H1 (cell line): ENCODE data around the gene ANKS1A. TPM values are rescaled to one million over a fixed set of nuclear protein-coding genes. Genes with fewer than 3 reads are reported as not detected.

Experiments used
- CTCF ChIA-PET: fragments of 300-600 bp; sonication (Branson Sonifier 250); formaldehyde crosslinking; loops from one replicate; lab custom pipeline; 2021; ENCODE audit not compliant: partially characterized antibody; lab: Charles Lee
- POLR2A ChIA-PET: fragments of 300-600 bp; sonication (Branson Sonifier 250); formaldehyde crosslinking; loops from one replicate; lab custom pipeline; 2021; ENCODE audit warnings: inconsistent platforms; ENCODE audit not compliant: partially characterized antibody; lab: Charles Lee
- DNase-seq, 2 experiments: peaks; one replicate each; pipeline versions ENCODE4 v3.0.0 to v3.0.0-alpha.2; 2010 to 2022; ENCODE audit warnings: low spot score in 2 of 2, low read depth in 1 of 2, mixed read lengths in 1 of 2
- FAIRE-seq: peaks from 2 replicates; lab custom pipeline; 2011; peaks lifted over from hg19 to GRCh38; lab: Jason Lieb, UNC
- H2AFZ ChIP-seq: 2 replicates; pipeline ENCODE4 v1.8.1; 2012; ENCODE audit warnings: low read length, inconsistent platforms
- H2AK5ac ChIP-seq: 2 replicates; pipeline ENCODE4 v1.6.1; 2013; ENCODE audit warnings: low read depth, low read length
- H2BK120ac ChIP-seq: replicated peaks from 2 replicates; pipeline ENCODE3; 2013; ENCODE audit warnings: low read depth, low read length, inconsistent platforms
- H2BK12ac ChIP-seq: 2 replicates; pipeline ENCODE4 v1.6.1; 2013; ENCODE audit warnings: low read depth, low read length
- H2BK15ac ChIP-seq: 2 replicates; pipeline ENCODE4 v1.6.1; 2013; ENCODE audit warnings: low read length
- H2BK20ac ChIP-seq: 2 replicates; pipeline ENCODE4 v1.6.1; 2013; ENCODE audit warnings: low read length
- H2BK5ac ChIP-seq: 2 replicates; pipeline ENCODE4 v1.6.1; 2013; ENCODE audit warnings: low read depth, low read length
- H3K14ac ChIP-seq: 2 replicates; pipeline ENCODE4 v1.6.1; 2013; ENCODE audit warnings: inconsistent platforms; ENCODE audit not compliant: insufficient read length
- H3K18ac ChIP-seq: 2 replicates; pipeline ENCODE4 v1.6.1; 2013; ENCODE audit warnings: low read length; ENCODE audit errors: extremely low read depth
- H3K23ac ChIP-seq: 2 replicates; pipeline ENCODE4 v1.6.1; 2013; ENCODE audit warnings: inconsistent platforms; ENCODE audit not compliant: insufficient read length
- H3K23me2 ChIP-seq: 2 replicates; pipeline ENCODE4 v1.6.1; 2013; ENCODE audit warnings: low read depth, low read length
- H3K27ac ChIP-seq: 2 replicates; pipeline ENCODE4 v1.6.1; 2011; ENCODE audit warnings: low read depth, low read length, inconsistent platforms
- H3K27me3 ChIP-seq, 4 experiments: replicated peaks in 1 of 4; 1 replicate in 1 of 4; 2 replicates in 3 of 4; pipeline versions ENCODE4 v1.6.1 to v1.8.1; 2011 to 2013; ENCODE audit warnings: low read length in 3 of 4, mild to moderate bottlenecking in 3 of 4, inconsistent platforms in 2 of 4, mixed read lengths in 2 of 4, moderate library complexity in 1 of 4; ENCODE audit not compliant: control insufficient read depth in 3 of 4, insufficient read depth in 3 of 4; ENCODE audit errors: extremely low read depth in 1 of 4
- H3K36me3 ChIP-seq, 4 experiments: 2 replicates each; pipeline versions ENCODE4 v1.6.1 to v1.8.1; 2011 to 2013; ENCODE audit warnings: mild to moderate bottlenecking in 4 of 4, low read length in 3 of 4, moderate library complexity in 2 of 4, control low read depth in 1 of 4, inconsistent platforms in 1 of 4; ENCODE audit not compliant: insufficient read depth in 4 of 4, control insufficient read depth in 2 of 4
- H3K4ac ChIP-seq: replicated peaks from 2 replicates; pipeline ENCODE3; 2013; ENCODE audit warnings: low read length, low read depth, mixed read lengths, inconsistent platforms; ENCODE audit not compliant: insufficient read length
- H3K4me1 ChIP-seq, 4 experiments: replicated peaks in 1 of 4; 1 replicate in 1 of 4; 2 replicates in 3 of 4; pipeline versions ENCODE4 v1.6.1 to v1.8.1; 2011 to 2013; ENCODE audit warnings: low read length in 3 of 4, inconsistent platforms in 2 of 4, mixed read lengths in 1 of 4; ENCODE audit not compliant: insufficient read depth in 4 of 4, control insufficient read depth in 3 of 4
- H3K4me2 ChIP-seq, 2 experiments: 2 replicates each; pipeline versions ENCODE4 v1.6.1 to v1.8.1; 2011 to 2013; ENCODE audit warnings: low read depth in 2 of 2, low read length in 2 of 2, control low read depth in 1 of 2, inconsistent platforms in 1 of 2, mild to moderate bottlenecking in 1 of 2; ENCODE audit not compliant: insufficient read depth in 1 of 2
- H3K4me3 ChIP-seq, 4 experiments: fragments of 200-600, 300-600 bp in 1 of 4; sonication (generic), shearing (Covaris generic), sonication (Bioruptor Twin) in 1 of 4; 2 replicates each; pipeline versions ENCODE4 v1.5.1 to v1.8.1; 2011 to 2016; ENCODE audit warnings: low read length in 4 of 4, low read depth in 3 of 4, control low read depth in 2 of 4, inconsistent platforms in 2 of 4, mild to moderate bottlenecking in 2 of 4, mixed read lengths in 1 of 4, moderate library complexity in 1 of 4; ENCODE audit not compliant: insufficient read depth in 2 of 4; ENCODE audit errors: extremely low read depth in 1 of 4
- H3K56ac ChIP-seq: replicated peaks from 2 replicates; pipeline ENCODE3; 2013; ENCODE audit warnings: low read depth, mild to moderate bottlenecking, mixed read lengths, low read length, inconsistent platforms; ENCODE audit not compliant: insufficient read length
- H3K79me1 ChIP-seq: 2 replicates; pipeline ENCODE4 v1.6.1; 2013; ENCODE audit warnings: low read depth, low read length, control low read depth
- H3K79me2 ChIP-seq, 2 experiments: 2 replicates each; pipeline versions ENCODE4 v1.6.1 to v1.8.1; 2012 to 2013; ENCODE audit warnings: low read length in 2 of 2, mild to moderate bottlenecking in 2 of 2, inconsistent platforms in 1 of 2; ENCODE audit not compliant: insufficient read depth in 2 of 2, control insufficient read depth in 1 of 2
- H3K9ac ChIP-seq, 4 experiments: replicated peaks in 1 of 4; 1 replicate in 1 of 4; 2 replicates in 3 of 4; pipeline versions ENCODE4 v1.6.1 to v1.8.1; 2011 to 2013; ENCODE audit warnings: low read depth in 3 of 4, low read length in 3 of 4, control low read depth in 2 of 4, mild to moderate bottlenecking in 2 of 4, moderate library complexity in 2 of 4, inconsistent platforms in 1 of 4; ENCODE audit errors: extremely low read depth in 1 of 4
- H3K9me3 ChIP-seq, 2 experiments: 2 replicates each; pipeline versions ENCODE4 v1.6.1 to v1.8.1; 2012 to 2013; ENCODE audit warnings: mild to moderate bottlenecking in 2 of 2, moderate library complexity in 2 of 2, control low read depth in 1 of 2, inconsistent platforms in 1 of 2, low read depth in 1 of 2, low read length in 1 of 2, mixed read lengths in 1 of 2; ENCODE audit not compliant: insufficient read depth in 2 of 2
- H4K20me1 ChIP-seq, 2 experiments: replicated peaks in 1 of 2; 2 replicates each; pipeline versions ENCODE3 to v1.8.1; 2011 to 2013; ENCODE audit warnings: inconsistent platforms in 2 of 2, low read length in 2 of 2, mild to moderate bottlenecking in 1 of 2; ENCODE audit not compliant: insufficient read depth in 2 of 2, control insufficient read depth in 1 of 2
- H4K5ac ChIP-seq: 2 replicates; pipeline ENCODE4 v1.6.1; 2013; ENCODE audit warnings: low read length, low read depth, mixed read lengths, inconsistent platforms; ENCODE audit not compliant: insufficient read length
- H4K8ac ChIP-seq: 2 replicates; pipeline ENCODE4 v1.8.0; 2013; ENCODE audit warnings: mild to moderate bottlenecking, moderate library complexity, low read length, inconsistent platforms; ENCODE audit not compliant: insufficient read depth; ENCODE audit errors: extremely low read depth
- H4K91ac ChIP-seq: replicated peaks from 2 replicates; pipeline ENCODE3; 2013; ENCODE audit warnings: low read length, mixed read lengths, inconsistent platforms; ENCODE audit not compliant: insufficient read length
- WGBS, 2 experiments: shearing (Covaris generic) in 1 of 2; methylation state at CpG; one replicate each; pipeline versions ENCODE4 v1.1.6 to v1.1.7; 2013 to 2015; ENCODE audit warnings: low lambda C conversion rate in 2 of 2, mixed read lengths in 2 of 2, inconsistent platforms in 1 of 2, low coverage in 1 of 2, missing lambda C conversion rate in 1 of 2; ENCODE audit not compliant: insufficient replicate concordance in 2 of 2, insufficient coverage in 1 of 2, insufficient read length in 1 of 2; ENCODE audit errors: extremely low coverage in 1 of 2, missing lambda C conversion rate in 1 of 2; 5-methylcytosine and 5-hydroxymethylcytosine counted together
- polyA plus RNA-seq, 7 experiments: library from polyadenylated mRNA; depleted of rRNA in 3 of 7; stranded (reverse) in 5 of 7; unstranded in 2 of 7; fragments of >200 nt in 5 of 7; fragments of 200-250 nt in 2 of 7; gene quantifications; 1 replicate in 5 of 7; 2 replicates in 1 of 7; 4 replicates in 1 of 7; pipeline versions ENCODE4 v1.2.1 to v1.2.3, GENCODE V29; 2011 to 2013; ENCODE audit warnings: missing spikeins in 2 of 7, mixed read lengths in 2 of 7
- total RNA-seq: library from RNA; stranded (reverse); fragmentation: NEBNext Ultra II Directional; extraction: Animal tissue kit (Norgen Biotek cat#: 25700); gene quantifications from 2 replicates; pipeline ENCODE4 v1.2.1, GENCODE V29; 2021

Gene ANKS1A
- total and polyA plus RNA-seq, 2 of the 8 experiments (the other 6 are each of a cell fraction or from before 2014, with no cell fraction given) = 9.8 to 30.9 TPM

GRCh38 chr6:34964564-34964963 is 75.5 kb downstream of the ANKS1A start:
- CTCF ChIA-PET = interaction anchor here (1.5 kb wide), 1 partner anchor 9 kb away, joined by 5 read pairs; no protein-coding TSS in a partner anchor
- H3K27ac ChIP-seq = no peak overlapping the region
- 95% methylated on average over 3 of the region's 3 CpGs; no CpG with 5 or more reads in 1 of the 2 experiments for WGBS, 2 experiments

More at GRCh38 chr6:34964564-34964963, 75.5 kb downstream of the ANKS1A start:
- no peak overlapping the region for H4K91ac ChIP-seq
- no peak overlapping the region for H3K56ac ChIP-seq
- FAIRE-seq = no peak
- H3K27me3 ChIP-seq = no peaks in the 10 kb centered on the region
- no peak overlapping the region for H2BK20ac ChIP-seq
- H2BK15ac ChIP-seq = no peak overlapping the region
- H3K4ac ChIP-seq = no peak overlapping the region
- H4K8ac ChIP-seq = no peak overlapping the region
- POLR2A ChIA-PET = no interaction called here
- H2BK12ac ChIP-seq = no peak overlapping the region
- H3K18ac ChIP-seq = no peak overlapping the region
- DNase-seq = no peak
- H3K23me2 ChIP-seq = no peaks in the 10 kb centered on the region
- no peaks in the 10 kb centered on the region for H3K4me1 ChIP-seq
- H3K14ac ChIP-seq = no peak overlapping the region
- H4K20me1 ChIP-seq = peaks cover 0 to 3% of the 10 kb centered on the region in 2 experiments
- no peak overlapping the region for H2AK5ac ChIP-seq
- no peak overlapping the region for H2BK5ac ChIP-seq
- no peaks in the 10 kb centered on the region for H3K9me3 ChIP-seq
- no peaks in the 10 kb centered on the region for H3K36me3 ChIP-seq
- H2BK120ac ChIP-seq = no peak overlapping the region
- H3K9ac ChIP-seq = no peak overlapping the region
- no peak overlapping the region for H3K4me2 ChIP-seq
- no peak overlapping the region for H3K23ac ChIP-seq
- no peaks in the 10 kb centered on the region; the same call in 1 of the 2 replicates for H3K79me1 ChIP-seq
- H3K79me2 ChIP-seq = peaks cover 0 to 16% of the 10 kb centered on the region in 2 experiments; a peak in 2 of 4 replicates
- H3K4me3 ChIP-seq = no peak overlapping the region
- no peak overlapping the region for H4K5ac ChIP-seq
- H2AFZ ChIP-seq = no peak overlapping the region
